Endodermal cell (in vitro differentiated cells): ENCODE measurements around the gene PRKCE. TPM values are rescaled to one million over a fixed set of nuclear protein-coding genes. Genes with fewer than 3 reads are reported as not detected.

ENCODE experiments used
- DNase-seq: peaks from one replicate; pipeline ENCODE4 v3.0.0-alpha.2; 2017
- H3K27ac ChIP-seq: 2 replicates; pipeline ENCODE4 v1.5.1; 2013; ENCODE audit warnings: mild to moderate bottlenecking, low read depth, low read length, moderate library complexity
- H3K27me3 ChIP-seq: 2 replicates; pipeline ENCODE4 v1.6.1; 2013; ENCODE audit warnings: mild to moderate bottlenecking, low read length, moderate library complexity; ENCODE audit not compliant: insufficient read depth, control insufficient read depth, poor library complexity, severe bottlenecking
- H3K36me3 ChIP-seq: 2 replicates; pipeline ENCODE4 v1.7.0; 2013; ENCODE audit warnings: mild to moderate bottlenecking, low read length, moderate library complexity; ENCODE audit not compliant: control insufficient read depth, insufficient read depth
- H3K4me1 ChIP-seq: one replicate; pipeline ENCODE4 v1.7.0; 2013; ENCODE audit warnings: low read length; ENCODE audit not compliant: control insufficient read depth, insufficient read depth
- H3K4me3 ChIP-seq: 2 replicates; pipeline ENCODE4 v1.5.1; 2013; ENCODE audit warnings: mild to moderate bottlenecking, low read length, moderate library complexity
- H3K9ac ChIP-seq: 2 replicates; pipeline ENCODE4 v1.6.1; 2013; ENCODE audit warnings: mild to moderate bottlenecking, low read length, moderate library complexity; ENCODE audit not compliant: poor library complexity, severe bottlenecking; ENCODE audit errors: extremely low read depth
- H3K9me3 ChIP-seq: 2 replicates; pipeline ENCODE4 v1.6.1; 2013; ENCODE audit warnings: mild to moderate bottlenecking, low read length, moderate library complexity; ENCODE audit not compliant: control insufficient read depth
- H3K27ac Mint-ChIP-seq: 2 replicates; pipeline ENCODE4 v1.8.0; 2020; ENCODE audit warnings: mixed read lengths
- H3K27me3 Mint-ChIP-seq: 2 replicates; pipeline ENCODE4 v1.8.0; 2021; ENCODE audit warnings: mild to moderate bottlenecking, mixed read lengths; ENCODE audit not compliant: insufficient read depth
- H3K36me3 Mint-ChIP-seq: 2 replicates; pipeline ENCODE4 v1.8.0; 2020; ENCODE audit warnings: low read depth, mixed read lengths
- H3K4me1 Mint-ChIP-seq: 2 replicates; pipeline ENCODE4 v1.8.0; 2020; ENCODE audit warnings: mixed read lengths
- H3K4me3 Mint-ChIP-seq: 2 replicates; pipeline ENCODE4 v1.8.0; 2020; ENCODE audit warnings: mild to moderate bottlenecking, moderate library complexity, mixed read lengths
- H3K9me3 Mint-ChIP-seq: 2 replicates; pipeline ENCODE4 v1.8.0; 2020; ENCODE audit warnings: mild to moderate bottlenecking, mixed read lengths
- CTCF ChIP-seq: fragments of 200-600 bp; sonication (generic); conservative IDR thresholded peaks from 2 replicates; pipeline ENCODE4 v1.5.0; 2021; ENCODE audit warnings: antibody characterized with exemption, mild to moderate bottlenecking
- WGBS, 2 experiments: methylation state at CpG; one replicate each; pipeline versions ENCODE4 v1.1.5 to v1.1.7; 2013; ENCODE audit warnings: missing lambda C conversion rate in 2 of 2, mixed read lengths in 1 of 2; ENCODE audit not compliant: insufficient coverage in 1 of 2, insufficient read length in 1 of 2; 5-methylcytosine and 5-hydroxymethylcytosine counted together
- total RNA-seq, 2 donors: library from RNA; stranded (reverse); fragmentation: NEBNext Ultra II Directional in 1 of 2; extraction: Animal tissue kit (Norgen Biotek cat#: 25700) in 1 of 2; gene quantifications; 2 replicates in 1 of 2; 3 replicates in 1 of 2; pipeline ENCODE4 v1.2.1, GENCODE V29; 2021

PRKCE gene
- total RNA-seq, 2 donors from 2014 or later = 1.4 to 1.7 TPM

GRCh38 chr2:45871025-45871424, 219.6 kb downstream of the PRKCE start:
- 90 to 100% methylated on average over 3 of the region's 3 CpGs for WGBS, 2 experiments
- Histone ChIP-seq H3K27ac (no peak overlapping the region), H3K36me3 (no peaks in the 10 kb centered on the region), H3K4me3 (no peak overlapping the region), H3K27me3 (peaks cover 24% of the 10 kb centered on the region), H3K4me1 (peaks cover 2% of the 10 kb centered on the region), H3K9ac (no peak overlapping the region), H3K9me3 (peaks cover 7% of the 10 kb centered on the region)
- Mint-ChIP-seq H3K4me1 (peaks cover 9% of the 10 kb centered on the region), H3K27ac (no peak overlapping the region), H3K4me3 (no peak overlapping the region), H3K9me3 (peaks cover 5% of the 10 kb centered on the region), H3K27me3 (peaks cover 13% of the 10 kb centered on the region), H3K36me3 (no peaks in the 10 kb centered on the region)
- no peak for TF ChIP-seq CTCF
- no peak for DNase-seq

GRCh38 chr2:45871541-45871940, 220.1 kb downstream of the PRKCE start:
- DNase-seq = no peak
- Histone ChIP-seq H3K4me1 (peaks cover 2% of the 10 kb centered on the region), H3K9me3 (peaks cover 12% of the 10 kb centered on the region), H3K36me3 (no peaks in the 10 kb centered on the region), H3K4me3 (no peak overlapping the region), H3K27me3 (peaks cover 24% of the 10 kb centered on the region), H3K27ac (no peak overlapping the region), H3K9ac (no peak overlapping the region)
- WGBS, 2 experiments = 87% methylated on average over 4 of the region's 4 CpGs; no CpG with 5 or more reads in 1 of the 2 experiments
- peaks cover 9% of the 10 kb centered on the region for H3K4me1 Mint-ChIP-seq
- TF ChIP-seq CTCF = no peak
- H3K36me3 Mint-ChIP-seq = no peaks in the 10 kb centered on the region
- peaks cover 15% of the 10 kb centered on the region for H3K27me3 Mint-ChIP-seq
- no peak overlapping the region for H3K27ac Mint-ChIP-seq
- no peak overlapping the region for H3K4me3 Mint-ChIP-seq
- H3K9me3 Mint-ChIP-seq = peaks cover 11% of the 10 kb centered on the region

GRCh38 chr2:45872211-45872610, 220.7 kb downstream of the PRKCE start:
- H3K36me3 ChIP-seq = no peaks in the 10 kb centered on the region
- H3K9me3 Mint-ChIP-seq = peaks cover 12% of the 10 kb centered on the region
- H3K27me3 ChIP-seq = peaks cover 24% of the 10 kb centered on the region
- no peak overlapping the region for H3K27ac Mint-ChIP-seq
- H3K4me3 Mint-ChIP-seq = no peak overlapping the region
- WGBS, 2 experiments = 86% methylated on average over 5 of the region's 5 CpGs
- no peaks in the 10 kb centered on the region for H3K36me3 Mint-ChIP-seq
- peaks cover 15% of the 10 kb centered on the region for H3K27me3 Mint-ChIP-seq
- peaks cover 9% of the 10 kb centered on the region for H3K4me1 Mint-ChIP-seq
- H3K4me3 ChIP-seq = no peak overlapping the region
- peaks cover 17% of the 10 kb centered on the region for H3K9me3 ChIP-seq
- peaks cover 2% of the 10 kb centered on the region for H3K4me1 ChIP-seq
- no peak for TF ChIP-seq CTCF
- DNase-seq = no peak
- no peak overlapping the region for H3K27ac ChIP-seq
- no peak overlapping the region for H3K9ac ChIP-seq
